ENCODE results near the gene PDZD2.
A peak's percentile ranks its signal among the peaks of the same experiment; 100 is the strongest.

PDZD2 gene

DNA sequence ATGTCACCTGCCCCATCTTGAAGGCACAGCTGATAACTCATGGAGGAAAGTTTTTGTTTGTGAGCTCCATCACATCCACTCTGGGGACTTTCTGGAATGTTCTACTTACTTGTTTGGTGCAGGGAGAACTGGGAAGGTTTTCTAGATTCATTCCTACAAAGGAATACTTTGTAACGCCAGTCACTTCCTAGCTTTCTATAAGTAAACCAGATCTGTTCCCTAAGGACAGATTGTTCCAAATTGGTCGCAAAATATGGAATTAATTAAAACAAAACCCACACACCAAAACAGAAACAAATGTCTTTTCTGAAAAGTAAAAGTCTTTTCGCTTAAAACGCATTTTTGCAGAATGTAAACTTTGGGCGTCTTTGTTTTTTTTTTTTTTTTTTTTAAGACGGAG is 167.6 kb downstream of the PDZD2 start:
- H3K4me2 ChIP-seq (ENCODE audit: low read length): no peak overlapping the region
- H3F3A ChIP-seq (ENCODE audit: control insufficient read depth, insufficient read depth): no peaks in the 10 kb centered on the region
- peaks cover 12% of the 10 kb centered on the region; the same call in 1 of the 2 replicates for H3K27me3 ChIP-seq (ENCODE audit: control insufficient read depth, low read length)
- no peaks in the 10 kb centered on the region for H3K4me1 ChIP-seq (ENCODE audit: control insufficient read depth, low read length)
- H3K4me3 ChIP-seq (ENCODE audit: low read length): no peak overlapping the region
- TF ChIP-seq, protein P1, sequence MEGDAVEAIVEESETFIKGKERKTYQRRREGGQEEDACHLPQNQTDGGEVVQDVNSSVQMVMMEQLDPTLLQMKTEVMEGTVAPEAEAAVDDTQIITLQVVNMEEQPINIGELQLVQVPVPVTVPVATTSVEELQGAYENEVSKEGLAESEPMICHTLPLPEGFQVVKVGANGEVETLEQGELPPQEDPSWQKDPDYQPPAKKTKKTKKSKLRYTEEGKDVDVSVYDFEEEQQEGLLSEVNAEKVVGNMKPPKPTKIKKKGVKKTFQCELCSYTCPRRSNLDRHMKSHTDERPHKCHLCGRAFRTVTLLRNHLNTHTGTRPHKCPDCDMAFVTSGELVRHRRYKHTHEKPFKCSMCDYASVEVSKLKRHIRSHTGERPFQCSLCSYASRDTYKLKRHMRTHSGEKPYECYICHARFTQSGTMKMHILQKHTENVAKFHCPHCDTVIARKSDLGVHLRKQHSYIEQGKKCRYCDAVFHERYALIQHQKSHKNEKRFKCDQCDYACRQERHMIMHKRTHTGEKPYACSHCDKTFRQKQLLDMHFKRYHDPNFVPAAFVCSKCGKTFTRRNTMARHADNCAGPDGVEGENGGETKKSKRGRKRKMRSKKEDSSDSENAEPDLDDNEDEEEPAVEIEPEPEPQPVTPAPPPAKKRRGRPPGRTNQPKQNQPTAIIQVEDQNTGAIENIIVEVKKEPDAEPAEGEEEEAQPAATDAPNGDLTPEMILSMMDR (IDR thresholded peaks at IDR 0.05; ENCODE audit: low read depth, low read length, poor library complexity, severe bottlenecking): no peak
- TF ChIP-seq EZH2phosphoT487 (IDR thresholded peaks at IDR 0.05; ENCODE audit: borderline replicate concordance, low read length): no peak
- H3K27ac ChIP-seq (ENCODE audit: low read depth, low read length): no peak overlapping the region
- H4K20me1 ChIP-seq (ENCODE audit: control insufficient read depth, insufficient read depth, low read depth, low read length): no peaks in the 10 kb centered on the region
- no peaks in the 10 kb centered on the region for H3K9me2 ChIP-seq (replicated peaks; ENCODE audit: control insufficient read depth, low read length)
- H3K36me3 ChIP-seq (ENCODE audit: control insufficient read depth, low read length): no peaks in the 10 kb centered on the region
- no peaks in the 10 kb centered on the region for H3K9me3 ChIP-seq (ENCODE audit: control insufficient read depth, insufficient read depth, low read length)
- no peaks in the 10 kb centered on the region for H3K79me2 ChIP-seq (ENCODE audit: control insufficient read depth, low read length)

- TF ChIP-seq EZH2phosphoT487 (IDR thresholded peaks at IDR 0.05; ENCODE audit: borderline replicate concordance, low read length): no peak
- TF ChIP-seq, protein P1 (IDR thresholded peaks at IDR 0.05; ENCODE audit: low read depth, low read length, poor library complexity, severe bottlenecking): no peak
- H3K36me3 ChIP-seq (ENCODE audit: control insufficient read depth, low read length): no peaks in the 10 kb centered on the region
- H3K27me3 ChIP-seq (ENCODE audit: control insufficient read depth, low read length): peaks cover 12% of the 10 kb centered on the region; the same call in 1 of the 2 replicates
- no peaks in the 10 kb centered on the region for H3F3A ChIP-seq (ENCODE audit: control insufficient read depth, insufficient read depth)
- no peaks in the 10 kb centered on the region for H3K9me2 ChIP-seq (replicated peaks; ENCODE audit: control insufficient read depth, low read length)
- no peak overlapping the region for H3K27ac ChIP-seq (ENCODE audit: low read depth, low read length)
- no peak overlapping the region for H3K4me3 ChIP-seq (ENCODE audit: low read length)
- H3K4me1 ChIP-seq (ENCODE audit: control insufficient read depth, low read length): no peaks in the 10 kb centered on the region
- no peaks in the 10 kb centered on the region for H3K9me3 ChIP-seq (ENCODE audit: control insufficient read depth, insufficient read depth, low read length)
- H3K79me2 ChIP-seq (ENCODE audit: control insufficient read depth, low read length): no peaks in the 10 kb centered on the region
- no peaks in the 10 kb centered on the region for H4K20me1 ChIP-seq (ENCODE audit: control insufficient read depth, insufficient read depth, low read depth, low read length)
- H3K4me2 ChIP-seq (ENCODE audit: low read length): no peak overlapping the region
Observed at GRCh38 chr5:31807789-31808540, 169.0 kb downstream of the PDZD2 start.

- H3K36me3 ChIP-seq (ENCODE audit: control insufficient read depth, low read length): no peaks in the 10 kb centered on the region
- H3F3A ChIP-seq (ENCODE audit: control insufficient read depth, insufficient read depth): no peaks in the 10 kb centered on the region
- no peaks in the 10 kb centered on the region for H3K9me2 ChIP-seq (replicated peaks; ENCODE audit: control insufficient read depth, low read length)
- H3K4me1 ChIP-seq (ENCODE audit: control insufficient read depth, low read length): no peaks in the 10 kb centered on the region
- TF ChIP-seq EZH2phosphoT487 (IDR thresholded peaks at IDR 0.05; ENCODE audit: borderline replicate concordance, low read length): no peak
- TF ChIP-seq, protein P1 (IDR thresholded peaks at IDR 0.05; ENCODE audit: low read depth, low read length, poor library complexity, severe bottlenecking): peak; percentile 59
- H3K4me2 ChIP-seq (ENCODE audit: low read length): no peak overlapping the region
- no peaks in the 10 kb centered on the region for H4K20me1 ChIP-seq (ENCODE audit: control insufficient read depth, insufficient read depth, low read depth, low read length)
- no peaks in the 10 kb centered on the region for H3K9me3 ChIP-seq (ENCODE audit: control insufficient read depth, insufficient read depth, low read length)
- no peaks in the 10 kb centered on the region for H3K79me2 ChIP-seq (ENCODE audit: control insufficient read depth, low read length)
- H3K4me3 ChIP-seq (ENCODE audit: low read length): no peak overlapping the region
- H3K27me3 ChIP-seq (ENCODE audit: control insufficient read depth, low read length): peaks cover 12% of the 10 kb centered on the region; the same call in 1 of the 2 replicates
- H3K27ac ChIP-seq (ENCODE audit: low read depth, low read length): no peak overlapping the region
Observed at GRCh38 chr5:31809050-31809870, 170.3 kb downstream of the PDZD2 start.

All from DOHH2 (cell line).